Keratinocyte (primary cell): ENCODE results near the gene CD81. TPM values are rescaled to one million over a fixed set of nuclear protein-coding genes. Genes with fewer than 3 reads are reported as not detected.

Source experiments
- DNase-seq: peaks from one replicate; pipeline ENCODE4 v3.0.0-alpha.2; 2011; ENCODE audit warnings: low read depth, missing footprints, low spot score
- FAIRE-seq: peaks from 2 replicates; lab custom pipeline; 2011; peaks lifted over from hg19 to GRCh38; lab: Jason Lieb, UNC
- H2AFZ ChIP-seq: 2 replicates; pipeline ENCODE4 v1.6.0; 2012; ENCODE audit warnings: low read length, control low read depth, inconsistent platforms; ENCODE audit not compliant: control insufficient read depth
- H3K27ac ChIP-seq: 2 replicates; pipeline ENCODE4 v1.5.1; 2011; ENCODE audit warnings: low read length; ENCODE audit not compliant: control insufficient read depth, insufficient read depth
- H3K27me3 ChIP-seq: 3 replicates; pipeline ENCODE4 v1.6.0; 2011; ENCODE audit warnings: low read length; ENCODE audit not compliant: control insufficient read depth, insufficient read depth; ENCODE audit errors: extremely low read depth
- H3K36me3 ChIP-seq, 2 experiments: 2 replicates in 1 of 2; 3 replicates in 1 of 2; pipeline ENCODE4 v1.5.1; 2011; ENCODE audit warnings: low read length in 2 of 2, mild to moderate bottlenecking in 1 of 2; ENCODE audit not compliant: control insufficient read depth in 2 of 2, insufficient read depth in 2 of 2; ENCODE audit errors: extremely low read depth in 1 of 2
- H3K4me1 ChIP-seq: 3 replicates; pipeline ENCODE4 v1.5.1; 2011; ENCODE audit warnings: low read length; ENCODE audit not compliant: control insufficient read depth, insufficient read depth; ENCODE audit errors: extremely low read depth
- H3K4me2 ChIP-seq: 3 replicates; pipeline ENCODE4 v1.6.0; 2011; ENCODE audit warnings: low read depth, low read length; ENCODE audit not compliant: control insufficient read depth, insufficient read depth; ENCODE audit errors: extremely low read depth
- H3K4me3 ChIP-seq, 3 experiments: fragments of 200-600 bp in 1 of 3; sonication (generic) in 1 of 3; 2 replicates in 2 of 3; 3 replicates in 1 of 3; pipeline ENCODE4 v1.5.1; 2011 to 2016; ENCODE audit warnings: low read length in 3 of 3, mild to moderate bottlenecking in 3 of 3, control low read depth in 2 of 3, inconsistent platforms in 1 of 3, low read depth in 1 of 3, mixed read lengths in 1 of 3, mixed run types in 1 of 3, moderate library complexity in 1 of 3; ENCODE audit not compliant: control insufficient read depth in 2 of 3, insufficient read depth in 2 of 3; ENCODE audit errors: extremely low read depth in 1 of 3
- H3K79me2 ChIP-seq: 2 replicates; pipeline ENCODE4 v1.6.0; 2012; ENCODE audit warnings: low read length; ENCODE audit not compliant: control insufficient read depth, insufficient read depth
- H3K9ac ChIP-seq: 3 replicates; pipeline ENCODE4 v1.6.0; 2011; ENCODE audit warnings: low read length; ENCODE audit not compliant: control insufficient read depth, insufficient read depth; ENCODE audit errors: extremely low read depth
- H3K9me1 ChIP-seq: 3 replicates; pipeline ENCODE4 v1.6.0; 2011; ENCODE audit warnings: low read length; ENCODE audit not compliant: control insufficient read depth, insufficient read depth; ENCODE audit errors: extremely low read depth
- H3K9me3 ChIP-seq: 2 replicates; pipeline ENCODE4 v1.5.1; 2012; ENCODE audit warnings: low read depth, low read length; ENCODE audit not compliant: control insufficient read depth
- H4K20me1 ChIP-seq: 3 replicates; pipeline ENCODE4 v1.6.0; 2011; ENCODE audit warnings: low read length; ENCODE audit not compliant: control insufficient read depth, insufficient read depth; ENCODE audit errors: extremely low read depth
- CTCF ChIP-seq, 3 experiments: IDR thresholded peaks in 1 of 3; conservative IDR thresholded peaks in 1 of 3; optimal IDR thresholded peaks in 1 of 3; 2 replicates in 2 of 3; 3 replicates in 1 of 3; pipeline versions ENCODE3 to v1.5.1; 2011; ENCODE audit warnings: low read length in 3 of 3, mild to moderate bottlenecking in 3 of 3, moderate library complexity in 2 of 3, control low read depth in 1 of 3, inconsistent platforms in 1 of 3; ENCODE audit not compliant: insufficient read depth in 2 of 3; ENCODE audit errors: extremely low read depth in 1 of 3
- EZH2 ChIP-seq: IDR thresholded peaks from one replicate; pipeline ENCODE4 v1.6.1; 2012; ENCODE audit warnings: inconsistent platforms, mild to moderate bottlenecking, low read length, moderate library complexity
- dilution Hi-C: fragments of 300-500 bp; cut with MboI; formaldehyde crosslinking; loops from one replicate; pipeline ENCODE4 v1.7.0; 2020; ENCODE audit warnings: low sequenced_read_pairs; ENCODE audit not compliant: extremely low pct_ligation_motif_present
- polyA plus RNA-seq, 5 experiments: library from polyadenylated mRNA; depleted of rRNA in 3 of 5; stranded (reverse) in 3 of 5; stranded (forward) in 1 of 5; unstranded in 1 of 5; fragments of >200 nt; gene quantifications; 1 replicate in 1 of 5; 2 replicates in 3 of 5; 3 replicates in 1 of 5; pipeline versions ENCODE4 v1.2.1 to v1.2.3, GENCODE V29; 2011 to 2012; ENCODE audit warnings: missing spikeins in 2 of 5, low read depth in 1 of 5, low replicate concordance in 1 of 5

CD81 gene
- polyA plus RNA-seq, 1 donor (not counting 4 experiments of a cell fraction or from before 2014, with no cell fraction given) = 194 TPM

DNA sequence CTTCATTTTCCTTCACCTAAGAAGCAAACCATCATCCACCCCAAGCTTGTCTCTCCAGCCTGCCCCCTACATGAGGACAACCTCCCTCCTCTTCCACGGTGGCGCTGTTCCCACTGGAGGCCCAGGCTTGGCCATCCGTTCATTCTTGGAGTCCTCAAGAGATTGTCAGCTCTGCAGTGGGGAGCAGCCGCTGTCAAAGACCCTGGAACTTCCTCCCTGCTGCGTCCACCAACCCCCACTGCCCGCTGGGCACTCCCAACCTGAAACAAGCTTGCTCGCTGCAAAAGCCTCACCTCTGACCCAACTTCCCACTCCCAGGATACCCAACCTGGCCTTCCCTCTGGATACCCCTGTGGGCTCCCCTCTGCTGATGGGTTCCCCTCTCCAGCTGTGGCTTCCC is 10.4 kb upstream of the CD81 start:
- DNase-seq = no peak
- no peak overlapping the region for H3K27ac ChIP-seq
- FAIRE-seq = no peak
- no peak overlapping the region for H3K9ac ChIP-seq
- no peak overlapping the region for H2AFZ ChIP-seq
- no peak for TF ChIP-seq EZH2
- no peaks in the 10 kb centered on the region for H3K9me1 ChIP-seq
- no peaks in the 10 kb centered on the region for H3K9me3 ChIP-seq
- H3K4me3 ChIP-seq = no peak overlapping the region
- no peaks in the 10 kb centered on the region for H3K4me1 ChIP-seq
- H3K36me3 ChIP-seq = no peaks in the 10 kb centered on the region
- H3K27me3 ChIP-seq = no peaks in the 10 kb centered on the region
- dilution Hi-C loops = no loop called here
- H4K20me1 ChIP-seq = no peaks in the 10 kb centered on the region
- no peak overlapping the region for H3K4me2 ChIP-seq
- no peaks in the 10 kb centered on the region for H3K79me2 ChIP-seq

DNA sequence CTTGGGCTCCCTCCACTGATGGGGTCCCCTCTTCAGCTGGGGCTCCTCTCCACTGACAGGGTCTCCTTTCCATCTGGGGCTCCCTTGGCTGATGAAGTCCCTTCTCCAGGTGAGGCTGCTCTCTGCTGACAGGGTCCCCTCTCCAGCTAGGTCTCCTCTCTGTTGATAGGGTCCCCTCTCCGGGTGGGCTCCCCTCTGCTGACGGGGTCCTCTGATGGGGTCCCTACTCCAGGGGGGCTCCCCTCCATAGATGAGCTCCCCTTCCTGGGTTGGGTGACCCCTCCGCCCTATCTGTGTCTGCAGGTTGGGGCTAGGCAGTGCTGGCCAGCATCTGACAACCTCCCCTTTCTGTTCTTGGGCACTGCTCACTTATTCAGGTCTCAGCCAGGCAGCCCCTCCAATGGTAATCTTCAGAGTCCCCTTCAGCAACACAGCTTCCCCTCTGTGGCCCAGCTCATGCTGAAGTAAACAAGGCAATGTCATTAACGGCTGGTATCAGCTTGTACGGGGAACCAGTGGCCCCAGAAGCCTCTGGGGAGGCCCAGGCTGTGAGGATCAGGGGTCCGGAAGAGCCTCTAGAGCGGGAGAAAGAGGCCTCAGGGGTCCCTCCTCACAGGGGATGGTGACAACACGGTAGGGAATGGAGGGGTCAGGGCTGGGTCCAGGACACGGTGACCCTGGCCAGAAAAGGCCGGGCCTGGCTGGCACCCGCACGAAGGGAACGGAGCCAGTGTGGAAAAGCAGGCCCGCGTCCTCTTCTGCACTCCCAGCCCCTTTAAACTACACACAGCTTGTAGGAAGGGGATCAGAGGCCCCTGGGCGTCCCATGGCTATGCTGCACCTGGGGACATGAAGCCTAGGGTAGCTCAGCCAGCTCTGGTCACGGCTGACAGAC is 9.6 kb upstream of the CD81 start:
- DNase-seq = no peak
- TF ChIP-seq EZH2 = no peak
- no peak for TF ChIP-seq CTCF (optimal IDR thresholded peaks at IDR 0.05 in 1 of 3, IDR thresholded peaks at IDR 0.05 in 1 of 3, conservative IDR thresholded peaks at IDR 0.05 in 1 of 3; ENCODE audit: extremely low read depth in 1 of 3, insufficient read depth in 2 of 3, low read length in 3 of 3)
- no peak overlapping the region for H3K4me3 ChIP-seq
- no peak overlapping the region for H3K9ac ChIP-seq
- no peak overlapping the region for H3K27ac ChIP-seq
- no peak overlapping the region for H2AFZ ChIP-seq
- H3K9me3 ChIP-seq = no peaks in the 10 kb centered on the region
- no peak overlapping the region for H3K4me2 ChIP-seq
- no peaks in the 10 kb centered on the region for H3K27me3 ChIP-seq
- H4K20me1 ChIP-seq = no peaks in the 10 kb centered on the region
- no peak for FAIRE-seq
- no peaks in the 10 kb centered on the region for H3K79me2 ChIP-seq
- no peaks in the 10 kb centered on the region for H3K36me3 ChIP-seq
- H3K9me1 ChIP-seq = no peaks in the 10 kb centered on the region
- dilution Hi-C loops = no loop called here
- no peaks in the 10 kb centered on the region for H3K4me1 ChIP-seq
